Prostate gland (tissue), 2 donors: ENCODE data around the gene FHIT. TPM values are rescaled to one million over a fixed set of nuclear protein-coding genes. Genes with fewer than 3 reads are reported as not detected.

Experiments used
- DNase-seq: peaks from one replicate; pipeline ENCODE4 v3.0.0-alpha.2; 2019; ENCODE audit warnings: low spot score
- H3K27ac ChIP-seq, 2 donors: fragments of 200-600 bp; sonication (generic); 2 replicates each; pipeline ENCODE4 v1.5.1; 2017 to 2019
- H3K27me3 ChIP-seq: fragments of 200-600 bp; sonication (generic); replicated peaks from 2 replicates; pipeline ENCODE4 v1.5.1; 2019; ENCODE audit not compliant: insufficient read depth
- H3K36me3 ChIP-seq, 2 donors: fragments of 200-600 bp; sonication (generic); 1 replicate in 1 of 2; 2 replicates in 1 of 2; pipeline versions ENCODE4 v1.5.1 to v1.8.1; 2017 to 2019
- H3K4me1 ChIP-seq: fragments of 200-600 bp; sonication (generic); replicated peaks from 2 replicates; pipeline ENCODE4 v1.5.1; 2019
- H3K4me3 ChIP-seq, 2 donors: fragments of 200-600 bp; sonication (generic); 2 replicates each; pipeline ENCODE4 v1.5.1; 2017 to 2019
- H3K9me3 ChIP-seq: fragments of 200-600 bp; sonication (generic); 2 replicates; pipeline ENCODE4 v1.5.1; 2017
- CTCF ChIP-seq, 4 experiments: fragments of 200-600 bp in 2 of 4; fragments of 450-650 bp in 2 of 4; sonication (generic) in 2 of 4; IDR thresholded peaks; 1 replicate in 3 of 4; 2 replicates in 1 of 4; pipeline ENCODE4 v1.5.1; 2016 to 2019; ENCODE audit warnings: antibody characterized with exemption in 4 of 4, mild to moderate bottlenecking in 2 of 4, moderate library complexity in 2 of 4
- POLR2A ChIP-seq: fragments of 450-650 bp; IDR thresholded peaks from one replicate; pipeline ENCODE4 v1.6.1; 2016; ENCODE audit warnings: antibody characterized with exemption, mild to moderate bottlenecking
- POLR2AphosphoS5 ChIP-seq: sonication (generic); formaldehyde crosslinking; IDR thresholded peaks from one replicate; pipeline ENCODE4 v1.6.1; 2017; ENCODE audit warnings: antibody characterized with exemption
- WGBS: methylation state at CpG from one replicate; pipeline ENCODE4 v1.1.5; 2018; 5-methylcytosine and 5-hydroxymethylcytosine counted together
- intact Hi-C: fragments of 100-400 bp; cut with DNase I; formaldehyde crosslinking; loops from one replicate; pipeline ENCODE4 v1.14.2; 2022
- total RNA-seq, 2 donors: library from RNA; depleted of rRNA; stranded (reverse); fragments of >200 nt; gene quantifications; one replicate each; pipeline ENCODE4 v1.1.0, GENCODE V29; 2016

FHIT gene
- total RNA-seq, 2 donors from 2014 or later, result 6.4 to 10.4 TPM

GRCh38 chr3:59857589-59858346 lies 1393.5 kb downstream of the FHIT start:
- intact Hi-C loops, result loop anchor here (2.0 to 10.0 kb wide), 4 partner anchors 283 to 1213 kb away; no protein-coding TSS in a partner anchor

GRCh38 chr3:59856934-59857460 lies 1394.3 kb downstream of the FHIT start:
- H3K4me3 ChIP-seq, result no peak overlapping the region
- H3K4me1 ChIP-seq, result no peaks in the 10 kb centered on the region
- H3K27me3 ChIP-seq, result no peaks in the 10 kb centered on the region
- intact Hi-C loops, result loop anchor here (5.0 to 10.0 kb wide), 3 partner anchors 545 to 1212 kb away; no protein-coding TSS in a partner anchor
- H3K27ac ChIP-seq, result no peak overlapping the region
- TF ChIP-seq POLR2AphosphoS5 (no peak), POLR2A (no peak), CTCF (IDR thresholded peaks at IDR 0.05) (no peak)
- DNase-seq, result no peak
- H3K36me3 ChIP-seq, result no peaks in the 10 kb centered on the region
- WGBS, result 79% methylated on average over 7 of the region's 7 CpGs
- H3K9me3 ChIP-seq, result no peaks in the 10 kb centered on the region

More at GRCh38 chr3:59857589-59858346, 1393.5 kb downstream of the FHIT start:
- Histone ChIP-seq H3K27ac (no peak overlapping the region), H3K27me3 (no peaks in the 10 kb centered on the region), H3K9me3 (no peaks in the 10 kb centered on the region), H3K36me3 (no peaks in the 10 kb centered on the region), H3K4me1 (no peaks in the 10 kb centered on the region), H3K4me3 (no peak overlapping the region)
- peak; percentile 78 for DNase-seq
- 37% methylated on average over 7 of the region's 7 CpGs for WGBS
- TF ChIP-seq POLR2AphosphoS5, result peak; percentile 18
- TF ChIP-seq CTCF (IDR thresholded peaks at IDR 0.05), result peak; percentile 67 to 89 (median 85)
- no peak for TF ChIP-seq POLR2A

DNA sequence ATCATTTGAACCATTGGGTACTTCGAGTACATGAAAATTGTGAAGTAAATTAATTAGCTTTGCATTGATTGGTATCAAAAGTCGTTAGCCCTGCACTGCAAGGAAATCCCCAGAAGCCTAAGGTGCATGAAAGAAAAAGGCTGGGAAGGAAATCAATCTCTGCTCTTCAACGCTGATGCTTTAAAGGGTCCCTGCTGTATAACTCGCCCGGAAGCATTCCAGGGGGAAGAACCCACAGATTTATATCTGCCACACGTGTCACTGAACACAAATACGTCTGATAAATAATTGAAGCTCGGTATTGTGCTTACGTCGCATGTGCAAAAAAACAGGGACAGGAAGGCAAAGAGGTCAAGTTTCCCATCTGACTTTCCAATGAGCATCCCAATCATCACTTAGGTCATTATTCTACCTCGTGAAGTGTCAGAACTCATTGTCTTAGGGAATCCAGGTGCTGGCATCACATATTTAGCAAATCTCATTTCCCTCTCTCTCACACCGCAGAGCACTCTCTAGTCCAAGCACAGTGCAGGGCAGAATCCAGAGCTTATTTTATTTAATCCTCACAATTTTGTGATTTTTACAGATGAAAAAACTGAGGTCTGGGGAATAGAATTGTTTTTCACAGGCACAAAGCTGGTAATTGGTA lies 1397.1 kb downstream of the FHIT start:
- H3K9me3 ChIP-seq, result no peaks in the 10 kb centered on the region
- H3K4me3 ChIP-seq, result no peak overlapping the region
- TF ChIP-seq POLR2AphosphoS5 (no peak), CTCF (IDR thresholded peaks at IDR 0.05) (no peak), POLR2A (no peak)
- no peaks in the 10 kb centered on the region for H3K36me3 ChIP-seq
- 73% methylated on average over 12 of the region's 12 CpGs for WGBS
- H3K27ac ChIP-seq, result no peak overlapping the region
- H3K27me3 ChIP-seq, result no peaks in the 10 kb centered on the region
- no peaks in the 10 kb centered on the region for H3K4me1 ChIP-seq
- no peak for DNase-seq
- intact Hi-C loops, result loop anchor here (10.0 kb wide), 2 partner anchors 639 to 1209 kb away; no protein-coding TSS in a partner anchor

DNA sequence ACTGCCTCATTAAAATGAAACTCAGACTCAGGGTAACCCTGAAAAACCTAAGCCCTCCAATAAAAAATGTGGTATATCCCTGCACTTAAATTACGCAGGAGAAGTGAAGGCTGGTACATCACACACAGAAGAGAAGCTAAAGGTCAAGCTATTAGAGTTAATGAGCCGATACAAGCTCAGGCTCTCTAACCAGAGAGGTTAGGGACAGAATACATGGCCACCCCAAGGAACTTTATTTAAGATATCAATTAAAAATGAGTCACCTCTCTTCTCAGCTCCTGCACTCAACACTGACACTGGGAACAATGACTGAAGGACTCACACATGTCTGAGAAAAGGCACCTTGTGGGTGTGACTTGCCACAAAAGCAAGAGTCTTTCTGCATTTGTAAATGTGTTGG lies 1400.8 kb downstream of the FHIT start:
- intact Hi-C loops, result loop anchor here (10.0 kb wide), 2 partner anchors 636 to 1206 kb away; no protein-coding TSS in a partner anchor
- Histone ChIP-seq H3K27me3 (no peaks in the 10 kb centered on the region), H3K4me3 (no peak overlapping the region), H3K27ac (no peak overlapping the region), H3K36me3 (no peaks in the 10 kb centered on the region), H3K4me1 (no peaks in the 10 kb centered on the region), H3K9me3 (no peaks in the 10 kb centered on the region)
- no peak for DNase-seq
- no peak for TF ChIP-seq POLR2AphosphoS5
- no peak for TF ChIP-seq POLR2A
- TF ChIP-seq CTCF (IDR thresholded peaks at IDR 0.05), result no peak
- 95% methylated on average over 2 of the region's 2 CpGs for WGBS
